ENCODE results near the gene PDZK1IP1.

PDZK1IP1 gene

GRCh38 chr1:47174656-47175020 lies 15.2 kb downstream of the PDZK1IP1 start:
- H2AFZ ChIP-seq (ENCODE audit: low read depth, low read length) = no peak overlapping the region
- H3K4me3 ChIP-seq (ENCODE audit: low read depth in 1 of 2, low read length in 2 of 2) = no peak overlapping the region
- H3K27me3 ChIP-seq (ENCODE audit: insufficient read depth, low read length, poor library complexity) = no peaks in the 10 kb centered on the region
- H3K27ac ChIP-seq (ENCODE audit: low read length) = no peak overlapping the region
- peaks cover 9% of the 10 kb centered on the region for H3K4me1 ChIP-seq (ENCODE audit: insufficient read depth, low read length)
- H3K36me3 ChIP-seq (ENCODE audit: insufficient read depth, low read length) = no peaks in the 10 kb centered on the region
- no peak for ATAC-seq (ENCODE audit: insufficient read depth, low read depth)
- DNase-seq = no peak
- TF ChIP-seq EZH2 (IDR thresholded peaks at IDR 0.05; ENCODE audit: borderline replicate concordance, low read depth, low read length, severe bottlenecking) (no peak), CTCF (IDR thresholded peaks at IDR 0.05; ENCODE audit: borderline replicate concordance, extremely low read depth, low read length, poor library complexity, severe bottlenecking) (no peak)
- no peak overlapping the region for H3K9ac ChIP-seq (ENCODE audit: low read depth, low read length)
- no peak overlapping the region for H3K4me2 ChIP-seq (ENCODE audit: insufficient read depth, low read length)
- no peaks in the 10 kb centered on the region for H3K79me2 ChIP-seq (ENCODE audit: insufficient read depth, low read length)
- H3K9me3 ChIP-seq (ENCODE audit: insufficient read depth, low read length, severe bottlenecking) = no peaks in the 10 kb centered on the region
- no peaks in the 10 kb centered on the region for H4K20me1 ChIP-seq (ENCODE audit: insufficient read depth, low read length)

GRCh38 chr1:47172782-47173181 lies 17.1 kb downstream of the PDZK1IP1 start:
- H3K9me3 ChIP-seq (ENCODE audit: insufficient read depth, low read length, severe bottlenecking) = no peaks in the 10 kb centered on the region
- H3K4me3 ChIP-seq (ENCODE audit: low read depth in 1 of 2, low read length in 2 of 2) = no peak overlapping the region
- no peak overlapping the region for H3K4me2 ChIP-seq (ENCODE audit: insufficient read depth, low read length)
- H3K27ac ChIP-seq (ENCODE audit: low read length) = no peak overlapping the region
- H3K9ac ChIP-seq (ENCODE audit: low read depth, low read length) = no peak overlapping the region
- H3K27me3 ChIP-seq (ENCODE audit: insufficient read depth, low read length, poor library complexity) = no peaks in the 10 kb centered on the region
- ATAC-seq (ENCODE audit: insufficient read depth, low read depth) (no peak), DNase-seq (no peak)
- H4K20me1 ChIP-seq (ENCODE audit: insufficient read depth, low read length) = no peaks in the 10 kb centered on the region
- no peaks in the 10 kb centered on the region for H3K4me1 ChIP-seq (ENCODE audit: insufficient read depth, low read length)
- H3K79me2 ChIP-seq (ENCODE audit: insufficient read depth, low read length) = no peaks in the 10 kb centered on the region
- no peaks in the 10 kb centered on the region for H3K36me3 ChIP-seq (ENCODE audit: insufficient read depth, low read length)
- no peak overlapping the region for H2AFZ ChIP-seq (ENCODE audit: low read depth, low read length)
- TF ChIP-seq CTCF (IDR thresholded peaks at IDR 0.05; ENCODE audit: borderline replicate concordance, extremely low read depth, low read length, poor library complexity, severe bottlenecking) (no peak), EZH2 (IDR thresholded peaks at IDR 0.05; ENCODE audit: borderline replicate concordance, low read depth, low read length, severe bottlenecking) (no peak)

- DNase-seq = no peak
- Histone ChIP-seq H3K27me3 (ENCODE audit: insufficient read depth, low read length, poor library complexity) (peaks cover 3% of the 10 kb centered on the region), H3K36me3 (ENCODE audit: insufficient read depth, low read length) (no peaks in the 10 kb centered on the region), H3K9me3 (ENCODE audit: insufficient read depth, low read length, severe bottlenecking) (no peaks in the 10 kb centered on the region), H2AFZ (ENCODE audit: low read depth, low read length) (no peak overlapping the region), H3K79me2 (ENCODE audit: insufficient read depth, low read length) (no peaks in the 10 kb centered on the region), H3K4me1 (ENCODE audit: insufficient read depth, low read length) (no peaks in the 10 kb centered on the region), H3K27ac (ENCODE audit: low read length) (no peak overlapping the region), H3K4me3 (ENCODE audit: low read depth in 1 of 2, low read length in 2 of 2) (no peak overlapping the region), H3K4me2 (ENCODE audit: insufficient read depth, low read length) (no peak overlapping the region), H3K9ac (ENCODE audit: low read depth, low read length) (no peak overlapping the region), H4K20me1 (ENCODE audit: insufficient read depth, low read length) (no peaks in the 10 kb centered on the region)
- no peak for TF ChIP-seq EZH2 (IDR thresholded peaks at IDR 0.05; ENCODE audit: borderline replicate concordance, low read depth, low read length, severe bottlenecking)
- no peak for TF ChIP-seq CTCF (IDR thresholded peaks at IDR 0.05; ENCODE audit: borderline replicate concordance, extremely low read depth, low read length, poor library complexity, severe bottlenecking)
- no peak for ATAC-seq (ENCODE audit: insufficient read depth, low read depth)
Measured at GRCh38 chr1:47164552-47164951, 25.3 kb downstream of the PDZK1IP1 start.

Data from DND-41 (cell line).